Activated CD8-positive, alpha-beta memory T cell treated with anti-CD3 and anti-CD28 coated beads, Interleukin-2, amount 50 U/mL, for 1 hour (primary cell): Measurements from ENCODE around the gene BEND7.

Experiments
- DNase-seq: peaks from one replicate; pipeline ENCODE4 v3.0.0-alpha.2; 2020; ENCODE audit errors: extremely low read depth

The BEND7 gene

GRCh38 chr10:13521026-13521425 is 7.8 kb downstream of the BEND7 start:
- no peak for DNase-seq

- no peak for DNase-seq
Measured at GRCh38 chr10:13520194-13520593, 8.6 kb downstream of the BEND7 start.

GRCh38 chr10:13518076-13518692 is 10.6 kb downstream of the BEND7 start:
- DNase-seq = no peak

GRCh38 chr10:13517675-13518074 is 11.1 kb downstream of the BEND7 start:
- DNase-seq = no peak

- no peak for DNase-seq
Measured at GRCh38 chr10:13516176-13516575, 12.6 kb downstream of the BEND7 start.

- no peak for DNase-seq
Measured at GRCh38 chr10:13515467-13515866, 13.3 kb downstream of the BEND7 start.

GRCh38 chr10:13514296-13514695 is 14.5 kb downstream of the BEND7 start:
- no peak for DNase-seq

GRCh38 chr10:13512564-13512963 is 16.2 kb downstream of the BEND7 start:
- DNase-seq = no peak

- DNase-seq = no peak
Measured at GRCh38 chr10:13511409-13511808, 17.4 kb downstream of the BEND7 start.

GRCh38 chr10:13505052-13505680 is 23.6 kb downstream of the BEND7 start:
- no peak for DNase-seq

GRCh38 chr10:13503745-13504463 is 24.9 kb downstream of the BEND7 start:
- DNase-seq = no peak

- DNase-seq = no peak
Measured at GRCh38 chr10:13502380-13502779, 26.4 kb downstream of the BEND7 start.

- DNase-seq = no peak
Measured at GRCh38 chr10:13500201-13500600, 28.6 kb downstream of the BEND7 start.

GRCh38 chr10:13499150-13499549 is 29.7 kb downstream of the BEND7 start:
- no peak for DNase-seq

- no peak for DNase-seq
Measured at GRCh38 chr10:13496931-13497330, 31.9 kb downstream of the BEND7 start.

- DNase-seq = no peak
Measured at GRCh38 chr10:13496164-13496563, 32.6 kb downstream of the BEND7 start.

- DNase-seq = no peak
Measured at GRCh38 chr10:13492493-13493180, 36.2 kb downstream of the BEND7 start.

- no peak for DNase-seq
Measured at GRCh38 chr10:13491747-13492360, 37.0 kb downstream of the BEND7 start.

GRCh38 chr10:13490503-13490902 is 38.3 kb downstream of the BEND7 start:
- DNase-seq = no peak

GRCh38 chr10:13489035-13489599 is 39.7 kb downstream of the BEND7 start:
- no peak for DNase-seq

GRCh38 chr10:13485623-13486022 is 43.2 kb downstream of the BEND7 start:
- no peak for DNase-seq

- DNase-seq = no peak
Measured at GRCh38 chr10:13483951-13484350, 44.9 kb downstream of the BEND7 start.
